NCI-H1694 treated with DMSO at 0.1 percent for 48 hours (cell line): Measurements from ENCODE around the gene FOXL1.

Source experiments
- DNase-seq: peaks from one replicate; lab custom pipeline; 2025; lab: John Stamatoyannopoulos, UW

The FOXL1 gene

DNA sequence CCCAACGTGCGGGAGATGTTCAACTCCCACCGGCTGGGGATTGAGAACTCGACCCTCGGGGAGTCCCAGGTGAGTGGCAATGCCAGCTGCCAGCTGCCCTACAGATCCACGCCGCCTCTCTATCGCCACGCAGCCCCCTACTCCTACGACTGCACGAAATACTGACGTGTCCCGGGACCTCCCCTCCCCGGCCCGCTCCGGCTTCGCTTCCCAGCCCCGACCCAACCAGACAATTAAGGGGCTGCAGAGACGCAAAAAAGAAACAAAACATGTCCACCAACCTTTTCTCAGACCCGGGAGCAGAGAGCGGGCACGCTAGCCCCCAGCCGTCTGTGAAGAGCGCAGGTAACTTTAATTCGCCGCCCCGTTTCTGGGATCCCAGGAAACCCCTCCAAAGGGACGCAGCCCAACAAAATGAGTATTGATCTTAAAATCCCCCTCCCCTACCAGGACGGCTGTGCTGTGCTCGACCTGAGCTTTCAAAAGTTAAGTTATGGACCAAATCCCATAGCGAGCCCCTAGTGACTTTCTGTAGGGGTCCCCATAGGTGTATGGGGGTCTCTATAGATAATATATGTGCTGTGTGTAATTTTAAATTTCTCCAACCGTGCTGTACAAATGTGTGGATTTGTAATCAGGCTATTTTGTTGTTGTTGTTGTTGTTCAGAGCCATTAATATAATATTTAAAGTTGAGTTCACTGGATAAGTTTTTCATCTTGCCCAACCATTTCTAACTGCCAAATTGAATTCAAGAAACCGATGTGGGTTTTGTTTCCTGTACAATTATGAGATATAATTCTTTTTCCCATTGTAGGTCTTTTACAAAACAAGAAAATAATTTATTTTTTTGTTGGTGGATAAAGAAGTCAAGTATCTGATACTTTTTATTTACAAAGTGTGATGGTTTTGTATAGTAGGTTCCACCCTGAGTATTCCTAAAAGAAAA, 9.4 kb upstream of the FOXL1 start:
- no peak for DNase-seq

DNA sequence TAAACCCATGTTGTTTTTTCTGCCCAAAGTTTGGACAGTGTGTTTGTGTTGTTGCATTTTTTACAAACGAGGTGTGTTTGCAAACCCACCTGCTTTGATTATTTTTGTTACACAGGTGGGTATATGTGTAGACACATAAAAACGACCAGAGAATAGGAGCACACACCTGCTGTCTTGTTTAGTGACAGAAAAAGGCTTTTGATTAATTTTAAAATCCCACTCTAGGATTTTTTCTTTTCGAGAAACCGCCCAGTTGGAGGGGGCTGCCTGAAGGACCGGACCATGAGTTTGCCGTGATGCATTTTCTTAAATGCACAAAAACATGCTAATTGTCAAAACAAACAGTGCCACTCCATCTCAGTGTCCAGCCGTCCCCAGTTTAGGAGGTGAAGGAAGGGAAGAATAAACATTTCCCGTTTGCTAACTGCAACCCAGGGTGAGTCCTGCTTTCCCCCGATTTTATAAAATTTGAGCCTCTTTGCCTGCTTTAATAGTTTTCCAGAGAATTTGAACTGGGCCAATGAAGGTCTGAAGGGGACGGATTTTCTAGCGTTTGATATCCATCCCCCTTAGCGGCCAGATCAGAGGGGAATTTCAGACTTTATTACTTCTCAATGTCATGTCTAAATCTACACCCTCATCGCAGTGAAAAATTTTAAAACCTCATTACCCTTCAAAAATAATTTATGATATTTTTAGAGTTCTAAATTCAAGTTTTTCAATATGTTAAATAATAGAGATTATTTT, 8.5 kb upstream of the FOXL1 start:
- no peak for DNase-seq

DNA sequence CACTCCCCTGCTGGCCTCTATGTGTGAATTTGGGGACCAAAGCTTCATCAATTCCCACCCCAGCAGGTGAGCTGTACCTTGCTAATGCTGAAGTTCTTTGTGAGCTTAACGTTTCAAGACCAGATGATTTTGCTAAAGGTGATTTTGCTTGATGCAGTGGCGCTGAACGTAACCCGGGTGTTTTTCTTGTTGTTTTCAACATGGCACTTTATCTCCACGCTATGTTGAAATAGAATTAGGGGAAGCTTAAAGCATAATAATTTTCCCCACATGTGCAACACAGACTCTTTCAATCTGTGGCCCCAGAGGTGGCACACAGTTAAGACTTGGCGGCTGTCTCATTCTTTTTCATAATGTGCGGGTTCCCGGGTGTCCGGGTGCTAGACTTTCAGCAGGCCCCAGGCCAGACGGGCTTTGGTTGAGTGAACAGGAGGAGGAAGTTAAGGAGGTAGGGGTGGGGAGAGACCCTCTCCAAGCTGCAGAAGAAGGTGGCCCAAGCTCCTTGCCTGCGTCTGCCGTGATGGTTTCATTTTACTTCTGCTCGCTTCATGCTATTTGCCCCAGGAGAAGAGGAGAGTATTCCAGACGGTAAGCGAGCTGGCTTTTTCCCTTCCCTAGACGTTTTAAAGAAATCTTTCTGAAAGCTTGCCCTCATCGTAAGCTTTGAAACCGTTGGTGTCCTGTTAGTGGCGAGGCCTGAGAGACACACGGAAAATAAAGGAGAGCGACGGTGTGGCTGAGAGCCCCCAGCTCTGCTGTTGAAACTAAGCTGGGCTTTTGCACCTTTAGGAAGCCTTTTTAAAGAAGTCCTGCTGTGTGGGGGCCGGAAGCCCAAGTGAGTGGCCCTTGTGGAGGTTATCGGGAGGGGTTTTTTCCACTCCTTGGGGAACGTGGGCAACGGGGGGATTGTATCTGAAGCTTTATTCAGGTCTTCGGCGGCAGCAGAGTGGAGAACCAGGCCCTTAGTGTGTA, 7.5 kb upstream of the FOXL1 start:
- no peak for DNase-seq

DNA sequence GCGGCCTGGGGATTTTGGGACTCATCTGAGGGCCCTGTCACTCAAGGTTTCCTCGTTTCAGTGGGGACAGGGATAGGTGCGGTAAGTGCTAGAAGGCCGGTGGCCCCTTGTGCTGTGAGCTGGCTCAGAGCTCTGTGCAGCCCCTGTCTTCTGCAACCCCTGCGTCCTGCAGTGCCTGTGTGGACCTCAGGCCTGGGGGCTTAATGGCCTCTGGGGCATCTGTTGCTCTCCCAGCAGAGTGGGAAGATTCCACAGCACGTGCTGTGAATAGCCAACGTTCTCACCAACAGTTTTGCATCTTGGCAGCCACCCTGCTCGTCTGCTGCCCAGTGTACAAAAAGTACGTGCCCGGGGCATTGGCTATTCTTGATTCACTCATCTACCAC, 6.8 kb upstream of the FOXL1 start:
- DNase-seq, result no peak

DNA sequence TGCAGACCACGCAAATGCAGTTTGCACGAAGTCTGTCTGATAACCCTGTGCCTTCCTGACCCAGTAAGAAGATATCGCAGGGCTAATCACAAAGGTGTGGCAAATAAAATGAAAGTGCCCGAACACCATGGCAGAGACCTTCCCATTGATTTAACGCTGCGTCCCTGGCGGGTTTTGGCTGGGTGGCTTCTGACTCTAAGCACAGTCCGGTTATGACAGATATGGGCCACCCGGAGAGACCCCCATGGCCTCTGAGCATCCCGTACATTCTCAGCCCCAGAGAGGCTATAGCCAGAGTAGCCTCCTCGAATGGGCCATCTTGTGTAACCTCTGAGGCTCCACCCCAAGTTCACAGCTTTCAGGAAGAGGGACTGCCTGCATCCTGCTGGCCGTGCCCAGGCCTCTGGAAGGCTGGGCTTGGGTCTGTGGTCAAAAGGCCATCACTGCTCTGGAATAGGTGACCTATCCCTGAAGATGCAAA, 6.3 kb upstream of the FOXL1 start:
- no peak for DNase-seq

DNA sequence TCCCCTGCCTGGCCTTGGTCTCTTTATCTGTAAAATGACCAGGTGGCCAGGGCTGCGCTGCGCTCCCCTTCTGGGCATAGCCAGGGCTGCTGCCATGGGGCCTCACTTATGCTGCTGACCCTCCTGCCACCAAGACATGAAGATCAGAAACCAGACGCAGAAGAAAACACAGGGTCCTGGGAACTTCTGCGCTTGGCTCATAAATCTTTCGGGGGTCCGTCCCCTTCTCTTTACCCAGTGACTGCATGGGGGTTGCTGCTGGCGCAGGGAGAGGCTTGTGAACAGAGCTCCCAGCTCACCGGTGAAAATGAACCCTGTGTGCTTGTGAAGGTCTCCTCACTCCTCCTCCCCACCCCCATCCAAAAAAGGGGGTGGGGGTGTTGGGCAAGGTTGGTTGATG, 5.7 kb upstream of the FOXL1 start:
- no peak for DNase-seq

DNA sequence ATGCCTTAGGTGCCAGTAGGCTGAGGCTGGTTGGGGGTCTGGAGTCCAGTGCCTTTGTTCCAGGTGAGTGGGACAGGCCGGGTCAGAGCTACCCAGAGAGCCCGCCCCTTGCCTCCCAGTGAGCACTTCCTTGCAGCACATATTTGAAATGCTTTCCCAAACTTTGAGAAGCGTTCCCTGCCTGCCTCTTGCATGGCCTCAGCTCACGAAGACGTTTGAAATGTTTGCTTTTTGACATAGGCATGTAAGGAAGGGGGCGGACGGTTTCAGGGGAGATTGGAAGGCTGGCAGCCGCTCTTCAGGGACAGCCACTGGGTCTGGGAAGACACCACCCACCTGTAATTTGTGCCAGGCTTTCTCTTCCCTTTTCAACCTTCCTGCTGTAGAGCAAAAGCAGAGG, 5.1 kb upstream of the FOXL1 start:
- DNase-seq, result no peak

DNA sequence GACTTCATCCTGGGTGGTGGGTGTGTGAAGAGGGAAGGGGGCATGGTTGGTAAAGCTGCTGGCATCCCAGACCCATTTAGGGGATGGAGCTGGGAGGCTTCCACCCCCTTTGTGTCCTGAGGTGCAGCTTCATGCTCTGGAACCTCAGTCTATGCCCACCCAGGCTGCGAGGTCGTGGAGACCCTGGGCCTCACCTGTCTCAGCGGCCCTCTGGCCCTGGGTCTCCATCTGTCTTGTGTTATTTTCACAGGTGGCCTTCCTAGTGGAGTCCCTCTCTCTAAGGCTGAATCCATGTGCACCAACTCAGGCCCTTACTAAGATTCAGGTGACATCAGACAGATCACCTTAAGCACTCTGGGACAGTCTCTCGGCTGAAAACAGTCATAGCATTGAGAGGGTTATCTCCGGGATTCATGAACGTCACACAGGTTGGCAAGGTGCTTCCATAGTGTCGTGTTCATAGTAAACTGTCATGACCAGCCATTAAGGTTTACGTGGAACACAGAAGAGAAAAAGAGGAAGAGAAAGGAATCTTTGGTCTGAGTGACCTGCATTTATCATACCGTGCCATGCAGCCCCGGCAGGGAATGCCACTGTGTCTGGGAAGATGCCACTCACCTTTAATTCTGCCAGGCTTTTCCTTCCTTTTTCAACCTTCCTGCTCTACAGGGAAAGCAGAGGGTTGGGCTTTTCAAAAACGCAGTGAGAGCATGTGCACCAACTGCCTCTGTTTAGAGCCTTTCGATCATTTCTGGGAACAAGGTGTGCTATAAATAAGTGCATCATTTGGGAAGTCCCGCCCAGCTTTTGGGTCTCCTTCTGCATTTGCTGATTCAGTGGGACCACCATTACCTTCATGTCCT, 4.5 kb upstream of the FOXL1 start:
- no peak for DNase-seq

DNA sequence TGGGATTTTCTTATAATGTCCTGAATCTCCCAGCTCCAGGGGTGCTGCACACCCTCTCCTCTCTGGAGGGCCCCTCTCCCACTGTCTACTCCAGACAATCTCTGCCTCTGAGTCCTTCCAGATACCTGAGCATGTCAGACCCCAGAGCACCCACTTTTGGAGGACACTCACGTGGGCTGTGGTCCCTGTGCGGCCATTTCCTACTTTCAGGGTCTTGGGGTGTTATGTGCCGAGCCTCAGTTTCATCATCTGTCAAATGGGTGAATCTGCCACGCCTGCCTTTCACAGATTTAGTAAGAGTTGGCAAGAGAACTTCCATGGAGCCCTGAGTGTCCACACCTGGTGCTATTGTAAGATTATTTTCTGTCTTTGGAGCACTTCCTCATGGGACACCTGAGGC, 3.7 kb upstream of the FOXL1 start:
- DNase-seq, result no peak

DNA sequence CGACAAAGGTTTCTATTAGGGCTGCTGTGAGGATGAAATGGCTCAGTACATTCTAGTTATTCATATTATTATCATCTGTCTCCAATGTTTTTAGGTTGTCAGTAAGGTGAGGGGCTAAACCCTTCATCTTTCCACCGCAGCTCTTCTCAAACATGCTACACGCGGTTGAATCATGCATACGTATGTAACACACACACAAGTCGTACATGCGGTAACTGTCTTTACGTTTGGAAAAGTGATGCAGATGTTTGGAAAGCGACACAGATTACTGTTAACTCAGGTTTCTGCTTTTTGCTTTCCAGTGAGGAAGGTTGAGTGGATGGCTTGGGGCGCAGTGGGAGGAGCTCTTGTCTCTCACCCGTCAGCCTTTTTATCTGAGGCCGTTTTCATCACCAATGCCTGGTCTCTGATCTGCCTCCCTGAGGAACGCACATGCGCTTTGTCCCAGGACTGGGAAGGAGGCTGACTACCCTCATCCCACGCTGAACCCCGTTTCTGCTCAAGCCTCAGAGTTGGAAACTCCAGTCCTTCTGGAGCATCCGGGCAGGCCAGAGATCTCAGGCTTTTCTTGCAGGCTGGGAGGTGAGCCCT, 3.2 kb upstream of the FOXL1 start:
- no peak for DNase-seq

DNA sequence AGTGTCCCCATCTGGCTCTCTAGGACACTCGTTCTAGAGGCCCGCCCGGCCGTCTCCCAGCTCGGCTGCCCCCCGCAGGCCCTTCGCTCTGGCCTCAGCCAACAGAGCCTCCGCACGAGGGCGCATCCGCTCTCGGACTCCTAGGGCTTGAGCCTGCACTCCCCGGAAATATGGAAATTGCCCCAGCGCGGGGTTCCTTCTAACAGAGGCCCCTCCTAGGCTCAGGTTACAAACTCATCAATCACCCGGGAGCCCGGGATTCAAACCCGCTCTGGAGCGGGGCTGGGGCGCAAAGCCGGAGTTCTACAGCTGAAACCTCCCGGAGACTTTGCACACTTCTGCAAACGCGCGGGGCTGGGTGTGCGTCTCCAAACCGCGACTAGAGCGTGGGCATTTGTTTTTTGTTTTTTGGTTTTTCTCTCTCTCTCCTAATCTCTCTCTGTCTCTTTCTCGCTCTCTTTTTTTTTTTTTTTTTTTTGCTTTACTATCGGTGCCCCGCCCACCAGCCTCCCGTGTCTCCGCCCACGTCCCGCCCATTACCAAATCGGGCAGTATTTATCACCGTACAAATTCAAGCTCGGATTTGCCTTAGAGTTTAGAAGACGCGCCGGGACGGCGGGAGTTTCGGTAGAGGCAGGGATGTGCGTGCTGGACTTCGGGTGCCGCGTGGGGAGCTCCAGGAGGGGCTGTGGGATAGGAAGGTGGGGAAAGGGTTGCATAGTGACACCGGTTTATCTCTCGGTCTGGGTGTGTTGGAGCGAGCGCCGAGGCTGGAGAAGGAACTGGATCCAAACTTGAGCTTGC, 2.4 kb upstream of the FOXL1 start:
- no peak for DNase-seq

DNA sequence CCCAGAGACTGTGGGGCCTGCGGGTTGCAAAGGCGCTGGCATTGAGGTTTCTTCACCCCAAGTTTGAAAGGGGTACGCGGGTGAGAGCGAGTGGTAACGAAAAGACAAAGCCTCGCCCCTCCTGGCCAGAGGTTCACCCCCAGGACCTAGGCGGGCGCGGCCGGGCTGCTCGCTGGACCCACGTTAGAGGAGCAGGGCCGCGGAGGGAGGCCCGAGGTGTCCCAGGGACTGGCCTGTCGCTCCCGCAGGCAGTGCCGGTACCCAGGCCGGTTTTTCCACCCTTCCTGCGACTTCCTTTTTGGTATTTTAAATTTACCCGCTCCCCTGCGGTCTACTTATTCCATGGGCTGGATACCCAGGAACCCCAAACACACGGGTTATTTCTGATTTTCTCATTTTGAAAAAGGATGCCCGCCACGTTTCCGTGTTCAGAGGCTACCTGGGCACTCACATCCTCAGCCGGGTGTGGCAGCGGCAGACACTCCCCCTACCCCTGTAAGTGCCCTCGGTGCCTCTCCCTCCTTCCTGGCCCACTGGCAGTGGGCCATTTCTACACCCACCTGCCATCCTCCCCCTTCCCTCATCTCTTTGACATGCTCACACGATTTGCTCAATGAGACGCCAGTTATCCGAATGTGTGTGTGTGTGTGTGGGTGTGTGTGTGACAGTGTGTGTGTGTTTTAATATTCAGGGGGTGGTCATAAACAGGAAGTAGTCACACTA, 1.6 kb upstream of the FOXL1 start:
- DNase-seq, result no peak

DNA sequence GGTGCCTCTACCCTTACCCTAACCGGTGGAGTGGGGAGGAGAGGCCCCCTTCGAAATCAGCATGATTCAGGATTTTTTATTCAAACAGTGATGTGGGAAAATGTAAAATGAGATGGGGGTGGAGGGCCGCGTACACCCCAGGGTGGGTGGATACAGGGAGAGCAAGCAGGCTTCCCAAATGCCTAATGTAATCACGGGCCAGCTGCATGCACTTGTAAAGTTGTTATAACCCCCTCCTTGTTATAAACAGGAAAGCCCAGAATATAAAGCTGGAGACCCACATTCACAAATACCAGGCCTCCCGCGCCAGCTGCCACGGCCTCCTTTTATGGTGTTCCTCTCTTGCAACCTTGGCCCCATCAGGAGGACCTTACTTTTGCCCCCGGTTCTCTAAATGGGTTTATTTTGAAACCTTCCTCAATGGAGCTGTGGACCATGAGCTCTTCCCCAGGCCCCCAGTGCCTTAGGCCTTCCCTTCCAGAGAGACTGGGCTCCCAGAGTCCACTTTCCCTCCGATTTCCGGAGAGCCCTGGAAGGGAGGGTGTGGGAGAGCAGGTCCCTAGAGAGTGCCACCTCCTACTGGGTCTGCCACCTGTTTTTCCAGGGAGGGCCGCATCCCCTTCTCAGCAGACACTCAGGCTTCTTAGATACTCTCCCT, 906 bp upstream of the FOXL1 start:
- no peak for DNase-seq

DNA sequence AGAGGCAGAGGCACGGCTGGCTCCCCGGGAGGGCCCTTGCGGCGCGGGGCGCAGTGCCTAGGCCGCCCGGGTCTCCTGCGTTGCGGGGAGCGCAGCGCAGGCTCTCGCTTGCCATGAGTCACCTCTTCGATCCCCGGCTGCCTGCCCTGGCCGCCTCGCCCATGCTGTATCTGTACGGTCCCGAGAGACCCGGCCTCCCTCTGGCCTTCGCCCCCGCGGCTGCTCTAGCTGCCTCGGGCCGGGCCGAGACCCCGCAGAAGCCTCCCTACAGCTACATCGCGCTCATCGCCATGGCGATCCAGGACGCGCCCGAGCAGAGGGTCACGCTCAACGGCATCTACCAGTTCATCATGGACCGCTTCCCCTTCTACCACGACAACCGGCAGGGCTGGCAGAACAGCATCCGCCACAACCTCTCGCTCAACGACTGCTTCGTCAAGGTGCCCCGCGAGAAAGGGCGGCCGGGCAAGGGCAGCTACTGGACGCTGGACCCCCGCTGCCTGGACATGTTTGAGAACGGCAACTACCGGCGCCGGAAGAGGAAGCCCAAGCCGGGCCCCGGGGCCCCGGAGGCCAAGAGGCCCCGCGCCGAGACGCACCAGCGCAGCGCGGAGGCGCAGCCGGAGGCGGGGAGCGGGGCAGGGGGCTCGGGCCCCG, 390 bp downstream of the FOXL1 start:
- DNase-seq, result no peak

DNA sequence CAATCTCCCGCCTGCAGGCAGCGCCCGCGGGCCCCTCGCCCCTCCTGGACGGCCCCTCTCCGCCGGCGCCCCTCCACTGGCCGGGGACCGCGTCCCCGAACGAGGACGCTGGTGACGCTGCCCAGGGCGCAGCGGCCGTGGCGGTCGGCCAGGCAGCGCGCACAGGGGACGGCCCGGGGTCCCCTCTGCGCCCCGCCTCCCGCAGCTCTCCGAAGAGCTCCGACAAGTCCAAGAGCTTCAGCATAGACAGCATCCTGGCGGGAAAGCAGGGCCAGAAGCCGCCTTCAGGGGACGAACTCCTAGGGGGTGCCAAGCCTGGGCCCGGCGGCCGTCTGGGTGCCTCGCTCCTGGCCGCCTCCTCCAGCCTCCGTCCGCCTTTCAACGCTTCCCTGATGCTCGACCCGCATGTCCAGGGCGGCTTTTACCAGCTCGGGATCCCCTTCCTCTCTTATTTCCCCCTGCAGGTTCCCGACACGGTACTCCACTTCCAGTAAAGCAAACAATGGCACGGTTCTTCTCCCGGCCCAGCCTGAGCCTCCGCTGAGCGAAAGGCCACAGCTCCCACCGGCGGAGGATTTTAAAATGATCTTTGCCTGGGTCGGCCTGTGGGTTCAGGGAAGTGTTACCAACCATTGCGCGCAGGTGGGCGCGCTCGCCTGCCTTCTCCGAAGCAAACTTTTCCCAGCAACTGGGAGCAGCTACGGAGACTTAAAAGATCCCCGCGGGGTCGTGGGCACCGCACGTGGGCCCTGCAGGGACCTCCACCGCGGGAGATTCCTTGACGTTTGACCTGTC, 1.1 kb downstream of the FOXL1 start:
- DNase-seq, result no peak

DNA sequence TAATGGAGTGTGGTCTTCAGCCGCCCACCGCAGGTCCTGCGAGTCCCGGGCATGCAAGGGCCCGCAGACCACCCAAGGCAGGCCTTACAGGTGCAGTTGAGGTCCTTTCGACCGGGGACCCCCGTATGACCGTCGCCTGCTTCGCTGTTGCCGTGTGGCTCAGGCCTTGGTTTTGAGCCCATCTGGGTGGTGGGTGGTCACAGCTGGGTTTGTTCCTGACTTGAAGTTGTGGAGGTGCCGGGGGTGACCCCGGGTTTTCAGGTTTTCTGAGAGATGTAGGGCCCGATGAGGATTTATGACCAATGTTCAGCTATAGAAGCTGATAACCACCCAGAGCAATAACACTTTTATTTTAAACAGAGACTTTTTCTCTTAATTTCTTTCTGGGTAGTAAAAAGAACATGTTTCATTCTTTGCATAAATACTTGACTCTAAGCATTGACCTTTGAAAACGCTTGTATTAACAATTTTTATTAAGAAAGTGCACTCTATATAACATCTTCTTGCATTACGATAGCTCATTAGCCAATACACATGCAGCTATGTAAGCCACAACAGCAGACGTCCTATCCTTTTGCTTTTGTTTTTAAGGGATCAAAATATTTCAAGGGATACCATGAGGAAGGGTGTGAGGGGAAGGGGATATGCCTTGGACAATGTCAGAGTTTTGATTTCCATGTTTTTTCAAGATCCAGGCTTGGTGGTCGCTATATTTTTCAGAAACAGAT, 1.9 kb downstream of the FOXL1 start:
- no peak for DNase-seq

DNA sequence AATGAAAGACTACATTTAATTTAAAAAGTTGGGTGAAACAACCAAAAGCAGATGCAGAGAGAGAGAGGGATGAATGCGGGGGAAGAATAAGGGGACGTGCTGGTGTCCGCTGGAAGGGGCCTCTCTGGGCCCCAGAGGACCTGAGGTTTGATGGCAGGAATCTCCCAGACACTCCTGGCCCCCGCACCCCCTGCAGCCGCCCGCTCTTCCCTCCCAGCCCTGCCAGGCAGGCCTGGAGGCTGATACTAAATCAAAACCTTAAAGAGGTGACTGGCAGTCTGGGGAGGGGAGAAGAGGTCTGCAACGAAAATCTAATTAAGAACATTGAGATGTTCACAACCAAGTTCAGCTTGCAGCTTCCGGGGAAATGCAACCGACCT, 2.4 kb downstream of the FOXL1 start:
- DNase-seq, result no peak
